NCI-H510A (cell line): ENCODE results near the gene ISG15.
"Not testable (repeated sequence)": the region's sequence is repeated elsewhere in the genome, so short reads cannot be mapped to it uniquely, and the experiment has no call there.

Experiments
- DNase-seq: peaks from one replicate; lab custom pipeline; 2025; lab: John Stamatoyannopoulos, UW

ISG15 gene

DNA sequence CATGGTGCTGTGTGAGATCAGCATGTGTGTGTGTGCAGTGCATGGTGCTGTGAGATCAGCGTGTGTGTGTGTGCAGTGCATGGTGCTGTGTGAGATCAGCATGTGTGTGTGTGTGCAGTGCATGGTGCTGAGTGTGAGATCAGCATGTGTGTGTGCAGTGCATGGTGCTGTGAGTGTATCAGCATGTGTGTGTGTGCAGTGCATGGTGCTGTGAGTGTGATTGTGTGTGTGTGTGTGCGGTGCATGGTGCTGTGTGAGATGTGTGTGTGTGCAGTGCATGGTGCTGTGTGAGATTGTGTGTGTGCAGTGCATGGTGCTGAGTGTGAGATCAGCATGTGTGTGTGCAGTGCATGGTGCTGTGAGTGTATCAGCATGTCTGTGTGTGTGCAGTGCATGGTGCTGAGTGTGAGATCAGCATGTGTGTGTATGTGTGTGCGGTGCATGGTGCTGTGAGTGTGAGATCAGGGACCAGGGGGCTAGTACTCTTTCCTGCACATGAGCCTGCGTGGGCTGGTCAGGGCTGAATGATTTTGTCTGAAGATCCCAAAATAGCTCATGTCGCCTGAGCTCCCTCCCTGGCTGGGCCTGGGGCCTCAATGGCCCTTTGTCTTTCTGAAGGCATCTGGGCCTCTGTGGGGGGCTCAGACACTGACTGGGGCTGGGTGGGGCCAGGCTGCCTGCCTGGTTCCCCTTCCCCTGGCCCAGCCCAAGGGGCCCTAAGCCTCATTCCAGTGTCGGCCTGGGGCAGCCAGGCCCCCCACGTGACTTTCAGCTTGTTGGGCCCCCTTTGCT, 17.8 kb downstream of the ISG15 start:
- DNase-seq, result not testable (repeated sequence)

DNA sequence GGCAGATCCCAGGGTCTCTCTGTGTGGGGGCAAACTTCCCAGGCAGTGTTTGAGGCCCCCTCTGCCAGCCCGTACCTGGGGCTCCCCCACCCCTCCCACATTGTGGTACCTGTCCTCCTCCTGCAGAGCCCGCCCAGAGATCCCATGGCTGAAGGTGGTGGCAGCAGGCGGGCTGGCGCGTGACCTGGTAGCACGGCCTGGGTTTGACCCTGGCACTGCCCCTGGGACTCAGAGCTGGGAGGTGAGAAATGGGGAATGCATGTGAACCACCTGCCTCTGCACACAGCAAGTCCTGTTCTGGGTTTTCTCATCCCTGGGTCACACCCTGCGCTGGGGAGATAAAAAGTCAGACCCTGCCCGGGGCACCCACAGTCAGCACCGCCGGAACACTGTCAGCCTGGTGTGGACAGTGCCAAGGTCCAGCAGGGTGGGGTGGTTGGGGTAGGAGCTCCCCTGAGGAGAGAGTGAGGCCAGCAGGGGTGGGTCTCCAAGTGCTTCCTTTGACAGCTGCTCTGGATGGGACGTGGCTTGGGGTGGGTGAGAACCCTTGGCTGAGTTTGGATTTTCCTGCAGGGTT, 18.4 kb downstream of the ISG15 start:
- DNase-seq, result no peak

DNA sequence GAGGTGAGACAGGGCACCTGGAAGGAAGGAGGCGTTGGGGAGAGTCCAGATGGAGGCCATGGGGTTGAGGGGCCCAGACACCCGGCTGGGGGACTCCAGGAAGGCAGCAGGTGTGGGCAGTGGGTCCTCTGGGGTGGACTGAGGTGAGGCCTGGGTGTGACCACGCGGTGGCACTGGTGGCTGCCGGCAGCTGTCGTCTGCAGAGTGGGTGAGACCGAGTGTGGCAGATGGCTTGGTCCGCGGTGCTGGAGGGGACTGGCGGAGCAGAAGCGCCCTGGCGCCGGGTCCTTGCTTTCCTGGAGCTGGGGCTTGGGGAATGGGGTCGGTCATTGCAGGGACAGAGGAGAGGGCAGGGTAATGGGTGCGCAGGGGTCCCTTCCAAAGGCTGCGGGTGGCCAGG, 19.1 kb downstream of the ISG15 start:
- peak; percentile 35 for DNase-seq

DNA sequence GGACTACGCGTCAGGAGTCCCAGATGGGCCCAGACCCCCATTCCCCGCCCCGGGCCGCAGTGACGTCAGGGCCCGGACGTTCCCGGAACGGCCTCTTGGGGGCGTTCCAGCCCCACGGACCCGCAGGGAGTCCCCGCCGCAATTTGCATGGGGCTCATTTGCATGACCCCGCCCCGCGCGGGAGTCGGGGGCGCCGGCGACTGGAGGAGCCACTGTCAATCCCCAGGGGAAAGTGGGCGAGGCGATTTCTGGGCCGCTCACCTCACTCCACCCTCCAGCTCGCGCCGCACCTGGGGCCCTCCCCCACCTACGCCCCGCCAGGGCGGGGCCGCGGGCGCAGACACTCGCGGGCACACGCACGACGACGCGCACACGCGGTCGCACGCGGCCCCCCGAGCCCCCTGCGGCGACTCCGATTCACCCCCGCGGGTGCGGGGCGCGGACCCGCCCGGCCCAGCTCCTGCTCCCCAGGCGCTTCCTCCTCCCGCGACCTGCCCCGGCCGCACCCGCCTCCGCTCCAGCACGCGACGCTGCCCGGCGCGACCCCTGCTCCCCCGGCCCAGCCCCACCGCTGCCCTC, 19.8 kb downstream of the ISG15 start:
- peak; percentile 97 for DNase-seq

DNA sequence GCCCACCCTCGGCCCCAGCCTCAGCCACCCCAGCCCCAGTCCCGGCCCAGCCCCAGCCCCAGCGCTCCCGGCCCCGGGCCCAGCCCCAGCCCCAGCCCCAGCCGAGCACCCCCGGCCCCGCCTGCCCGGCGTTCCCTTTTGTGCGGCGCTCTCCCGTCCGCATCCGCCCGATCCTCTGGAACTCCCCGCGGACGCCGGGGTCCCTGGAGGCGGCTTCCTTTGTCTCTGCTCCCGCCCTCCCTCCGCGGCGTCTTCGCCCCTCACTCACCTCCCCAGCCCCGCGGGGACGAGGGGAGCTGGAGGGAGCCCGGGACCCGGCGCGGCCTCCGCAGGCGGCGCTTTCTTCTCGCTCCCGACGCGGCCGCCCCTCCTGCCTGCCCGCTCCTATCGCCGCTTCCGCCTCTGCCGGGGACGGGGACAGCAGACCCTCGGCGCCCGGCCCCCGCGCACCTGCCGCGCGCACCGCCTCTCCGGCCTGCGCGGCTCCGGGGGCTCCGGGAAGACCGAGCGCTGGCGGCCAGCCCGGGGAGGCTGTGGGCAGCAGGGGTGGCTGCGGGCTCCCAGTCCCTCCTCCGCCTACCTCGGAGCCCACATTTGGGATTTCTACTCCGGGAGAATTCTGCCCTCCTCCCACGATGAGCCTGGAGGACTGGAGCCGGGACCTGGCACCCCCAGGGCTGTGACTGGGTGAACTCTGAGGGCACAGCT, 20.6 kb downstream of the ISG15 start:
- DNase-seq, result no peak

DNA sequence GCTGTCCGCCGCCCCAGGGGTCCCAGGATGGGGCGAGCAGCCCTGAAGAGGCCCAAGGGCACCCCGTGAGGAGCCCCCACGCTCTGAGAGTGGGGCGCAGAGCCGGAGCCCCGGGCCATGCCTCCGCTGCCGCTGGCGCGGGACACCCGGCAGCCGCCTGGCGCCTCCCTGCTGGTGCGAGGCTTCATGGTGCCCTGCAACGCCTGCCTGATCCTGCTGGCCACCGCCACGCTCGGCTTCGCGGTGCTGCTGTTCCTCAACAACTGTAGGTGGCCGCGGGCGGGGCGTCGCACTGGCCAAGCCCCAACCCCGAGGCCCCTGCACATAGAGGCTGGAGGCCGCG, 21.1 kb downstream of the ISG15 start:
- no peak for DNase-seq

DNA sequence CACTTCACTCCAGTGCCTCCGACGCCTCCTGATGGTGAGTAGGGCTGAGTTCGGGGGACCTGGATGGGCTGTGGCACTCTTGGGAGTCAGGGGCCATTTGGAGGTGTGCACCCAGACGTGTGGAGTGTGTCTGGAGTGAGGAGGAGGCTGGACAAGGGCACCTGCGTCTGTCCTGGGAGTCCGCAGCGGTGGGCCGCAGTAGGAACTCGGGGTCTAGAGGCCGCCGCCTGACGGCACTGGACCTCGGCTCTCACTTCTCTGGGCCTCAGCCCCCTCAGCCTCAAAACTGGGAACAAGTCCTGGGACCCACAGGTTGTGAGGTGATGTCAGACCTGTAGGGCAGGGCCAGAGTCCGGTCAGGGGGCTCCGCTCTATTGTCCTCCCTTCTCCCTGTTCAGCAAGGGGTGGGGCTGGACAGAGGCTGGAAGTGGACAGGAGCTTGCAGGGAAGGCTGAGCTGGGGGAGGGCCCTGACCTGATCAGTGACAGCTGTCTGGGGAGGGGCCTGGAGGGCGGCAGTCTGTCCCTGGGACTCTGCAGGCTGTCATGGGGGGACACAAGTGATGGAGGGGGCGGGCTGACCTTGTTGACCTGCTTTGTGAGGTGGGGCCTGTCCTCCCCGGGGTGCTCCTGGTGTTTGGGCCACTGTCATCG, 22.1 kb downstream of the ISG15 start:
- no peak for DNase-seq

DNA sequence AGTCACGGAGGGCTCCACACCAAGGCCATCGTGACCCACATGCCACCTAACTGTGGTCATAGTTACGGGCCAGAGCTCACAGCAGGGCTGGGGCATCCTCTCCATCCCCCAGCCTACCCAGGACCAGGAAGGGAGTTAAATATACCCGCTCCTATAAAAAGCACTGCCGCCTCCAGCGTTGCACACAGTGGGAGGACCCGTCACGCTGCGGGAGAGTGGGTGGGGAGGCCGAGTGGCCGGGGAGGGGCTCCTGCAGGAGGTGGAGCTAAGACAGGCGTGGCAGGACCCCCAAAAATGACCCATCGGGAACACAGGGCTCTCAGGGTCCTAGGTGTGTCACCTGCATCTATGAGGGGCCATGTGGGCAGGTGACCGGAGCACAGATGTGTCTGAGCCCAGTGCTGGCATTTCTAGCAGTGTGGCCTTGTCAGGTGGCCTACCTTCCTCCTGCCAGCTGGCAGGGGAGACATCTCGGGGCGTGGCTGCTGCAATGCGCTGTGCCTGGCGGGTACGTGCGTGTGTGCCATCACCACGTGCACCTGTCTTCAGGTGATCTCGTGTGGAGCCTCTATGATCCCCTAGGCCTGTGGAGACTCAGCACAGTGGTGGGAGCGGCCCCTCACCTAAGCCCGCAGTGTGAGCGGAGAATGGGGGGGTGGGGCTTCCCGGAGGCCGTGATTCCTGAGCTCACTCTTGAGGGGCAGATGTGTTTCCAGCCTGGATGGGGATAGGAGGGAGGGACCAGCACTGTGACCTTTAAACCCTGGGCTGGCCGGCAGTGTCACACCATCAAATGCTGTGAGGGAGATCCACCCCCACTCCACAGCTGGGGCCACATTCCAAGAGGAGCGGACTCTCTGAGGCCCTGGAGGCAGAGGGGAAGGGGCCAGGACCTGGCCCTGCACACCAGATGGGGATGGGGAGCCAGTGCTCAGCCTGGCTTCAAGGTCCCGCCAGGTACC, 24.4 kb downstream of the ISG15 start:
- DNase-seq, result no peak

DNA sequence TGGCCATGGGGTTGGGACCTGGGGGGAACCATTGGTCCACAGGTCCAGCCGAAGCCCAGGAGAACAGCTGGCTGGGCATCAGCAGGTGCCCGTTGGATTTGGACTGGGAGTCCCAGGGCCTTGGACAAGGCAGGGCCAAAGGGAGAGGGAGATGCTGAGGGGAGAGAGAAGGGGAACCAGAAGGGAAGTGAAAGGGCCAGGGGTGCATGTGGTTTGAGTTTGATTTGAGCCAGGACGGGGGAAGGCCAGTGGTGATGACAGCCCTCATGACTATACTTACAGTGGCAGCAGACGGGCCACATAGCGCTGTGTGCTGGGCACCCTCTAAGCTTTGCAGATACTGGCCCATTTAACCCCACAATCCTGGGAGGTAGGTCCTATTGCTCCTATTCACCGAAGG, 25.4 kb downstream of the ISG15 start:
- no peak for DNase-seq

DNA sequence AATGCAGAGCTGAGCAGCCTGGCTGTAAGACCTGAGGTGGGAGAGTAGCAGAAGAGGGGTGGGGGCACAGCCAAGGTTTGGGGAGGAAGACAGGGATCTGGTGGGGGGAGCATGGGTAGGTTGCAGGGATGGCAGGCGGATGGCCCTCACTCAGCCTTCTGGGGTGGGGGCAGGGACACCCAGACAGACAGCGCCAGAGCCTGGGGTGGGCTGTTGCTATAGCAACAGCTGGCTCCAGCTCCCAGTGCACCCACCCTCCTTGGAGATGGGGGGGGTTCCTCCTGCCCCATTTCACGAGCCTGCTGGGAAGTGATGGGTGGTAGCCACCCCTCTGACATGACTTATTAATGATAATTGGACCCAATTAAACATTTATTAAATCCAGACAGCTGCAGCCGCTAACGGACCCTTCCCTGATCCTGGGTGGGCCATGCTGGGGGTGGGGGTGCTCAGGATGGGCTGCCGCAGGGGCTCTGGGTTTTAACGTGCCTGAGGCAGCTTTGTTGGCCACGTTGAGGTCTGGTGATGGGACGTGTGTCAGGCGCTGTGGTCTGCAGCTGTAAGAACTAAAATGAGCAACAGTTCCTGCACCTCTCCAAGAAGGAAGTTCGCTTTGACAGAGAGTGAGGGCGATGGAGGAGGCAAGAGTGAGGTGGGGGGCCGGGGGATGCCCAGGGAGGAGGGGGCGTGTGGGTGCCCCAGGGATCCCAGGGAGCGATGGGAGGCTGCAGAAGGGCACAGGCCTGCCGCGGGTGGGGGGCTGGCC, 26.0 kb downstream of the ISG15 start:
- DNase-seq, result no peak

DNA sequence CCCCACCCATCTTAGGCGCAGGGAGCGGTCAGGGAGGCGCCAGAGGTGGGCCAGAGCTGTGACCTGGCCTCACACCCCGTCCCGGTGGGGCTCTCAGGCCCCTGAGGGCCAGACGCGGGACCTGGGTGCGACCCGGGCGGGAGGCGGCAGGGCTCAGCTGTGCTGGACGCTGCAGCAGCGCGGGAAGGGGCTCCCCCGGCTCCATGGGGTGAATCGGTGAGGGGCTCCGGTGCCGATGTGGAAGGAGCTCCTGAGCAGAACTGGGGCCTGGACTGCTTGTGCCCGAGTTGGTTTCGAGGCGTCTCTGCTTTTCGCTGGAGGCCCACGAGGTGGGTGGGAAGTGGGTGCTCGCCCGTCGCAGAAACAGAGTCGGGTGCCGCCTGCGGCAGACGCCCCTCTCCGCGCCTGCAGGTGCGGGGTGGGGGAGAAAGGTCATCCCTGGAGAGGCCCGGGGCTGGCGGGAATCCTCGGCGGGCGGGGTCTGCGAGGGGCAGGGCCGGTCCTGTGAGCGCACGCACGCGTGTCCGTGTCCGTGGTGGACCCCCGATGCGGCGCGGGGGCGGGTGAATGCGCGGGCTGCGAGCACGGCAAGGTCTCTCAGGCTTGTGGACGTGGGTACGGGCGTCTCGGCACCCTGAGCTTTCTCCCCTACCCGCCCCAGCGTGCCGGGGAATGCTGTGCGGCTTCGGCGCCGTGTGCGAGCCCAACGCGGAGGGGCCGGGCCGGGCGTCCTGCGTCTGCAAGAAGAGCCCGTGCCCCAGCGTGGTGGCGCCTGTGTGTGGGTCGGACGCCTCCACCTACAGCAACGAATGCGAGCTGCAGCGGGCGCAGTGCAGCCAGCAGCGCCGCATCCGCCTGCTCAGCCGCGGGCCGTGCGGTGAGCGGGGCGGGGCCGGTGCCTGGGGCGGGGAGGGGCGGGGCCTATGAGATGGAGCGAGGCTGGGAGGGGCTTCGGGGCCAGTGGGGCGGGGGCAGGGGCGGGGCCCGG, 27.0 kb downstream of the ISG15 start:
- peak; percentile 49 for DNase-seq

DNA sequence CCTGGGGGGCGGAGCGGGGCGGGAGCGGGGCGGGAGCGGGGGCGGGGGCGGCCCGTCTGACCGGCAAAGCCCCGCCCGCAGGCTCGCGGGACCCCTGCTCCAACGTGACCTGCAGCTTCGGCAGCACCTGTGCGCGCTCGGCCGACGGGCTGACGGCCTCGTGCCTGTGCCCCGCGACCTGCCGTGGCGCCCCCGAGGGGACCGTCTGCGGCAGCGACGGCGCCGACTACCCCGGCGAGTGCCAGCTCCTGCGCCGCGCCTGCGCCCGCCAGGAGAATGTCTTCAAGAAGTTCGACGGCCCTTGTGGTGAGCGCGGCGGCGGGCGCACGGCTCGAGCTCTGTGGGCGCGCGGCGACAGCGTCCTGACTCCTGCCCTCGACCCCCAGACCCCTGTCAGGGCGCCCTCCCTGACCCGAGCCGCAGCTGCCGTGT, 27.8 kb downstream of the ISG15 start:
- no peak for DNase-seq

DNA sequence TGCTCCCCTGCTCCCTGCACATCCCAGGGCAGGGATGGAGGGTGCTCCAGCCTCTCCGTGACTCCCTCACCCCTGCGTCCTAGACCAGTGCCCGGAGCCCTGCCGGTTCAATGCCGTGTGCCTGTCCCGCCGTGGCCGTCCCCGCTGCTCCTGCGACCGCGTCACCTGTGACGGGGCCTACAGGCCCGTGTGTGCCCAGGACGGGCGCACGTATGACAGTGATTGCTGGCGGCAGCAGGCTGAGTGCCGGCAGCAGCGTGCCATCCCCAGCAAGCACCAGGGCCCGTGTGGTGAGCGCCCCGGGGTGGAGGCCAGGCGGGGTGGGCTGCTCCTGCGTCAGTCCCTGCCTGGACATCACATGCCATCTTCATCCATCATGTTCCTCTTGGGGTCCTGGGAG, 28.6 kb downstream of the ISG15 start:
- DNase-seq, result no peak

DNA sequence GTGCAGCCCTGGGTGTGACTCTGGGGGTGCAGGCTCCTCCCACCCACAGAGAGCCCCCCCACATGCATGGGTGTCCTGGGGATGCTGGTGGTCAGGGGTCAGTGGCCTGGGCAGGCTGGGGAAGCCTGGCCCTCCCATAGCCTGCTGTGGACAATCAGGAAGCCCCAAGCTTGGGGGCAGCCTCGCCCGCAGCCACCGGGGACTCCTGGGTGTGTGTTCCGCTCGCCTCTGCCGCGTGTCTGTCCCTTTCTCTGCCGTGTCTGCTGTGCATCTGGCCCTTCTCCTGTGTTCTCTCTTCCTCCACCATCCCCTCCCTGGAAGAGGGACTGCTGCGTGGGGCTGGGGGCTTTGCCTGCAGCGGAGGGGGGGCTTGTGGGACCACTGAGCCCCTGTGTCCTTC, 29.5 kb downstream of the ISG15 start:
- DNase-seq, result no peak

DNA sequence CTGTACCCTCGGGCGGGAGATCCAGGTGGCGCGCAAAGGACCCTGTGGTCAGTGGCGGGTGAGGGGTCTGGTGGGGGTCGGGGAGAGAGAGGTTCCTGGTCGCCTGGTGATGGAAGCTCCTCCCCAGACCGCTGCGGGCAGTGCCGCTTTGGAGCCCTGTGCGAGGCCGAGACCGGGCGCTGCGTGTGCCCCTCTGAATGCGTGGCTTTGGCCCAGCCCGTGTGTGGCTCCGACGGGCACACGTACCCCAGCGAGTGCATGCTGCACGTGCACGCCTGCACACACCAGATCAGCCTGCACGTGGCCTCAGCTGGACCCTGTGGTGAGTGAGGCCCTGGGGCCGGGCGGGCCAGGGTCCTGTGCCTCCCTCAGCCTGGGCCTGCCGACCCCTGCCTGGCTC, 30.1 kb downstream of the ISG15 start:
- DNase-seq, result no peak

DNA sequence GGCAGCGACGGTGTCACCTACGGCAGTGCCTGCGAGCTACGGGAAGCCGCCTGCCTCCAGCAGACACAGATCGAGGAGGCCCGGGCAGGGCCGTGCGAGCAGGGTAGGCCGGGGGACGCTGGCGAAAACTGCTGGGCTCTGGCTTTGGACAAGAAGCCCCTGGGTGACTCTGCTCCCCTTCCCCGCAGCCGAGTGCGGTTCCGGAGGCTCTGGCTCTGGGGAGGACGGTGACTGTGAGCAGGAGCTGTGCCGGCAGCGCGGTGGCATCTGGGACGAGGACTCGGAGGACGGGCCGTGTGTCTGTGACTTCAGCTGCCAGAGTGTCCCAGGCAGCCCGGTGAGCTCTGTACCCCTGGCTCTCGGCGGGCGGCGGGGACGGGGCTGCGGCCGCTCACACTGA, 30.6 kb downstream of the ISG15 start:
- no peak for DNase-seq

DNA sequence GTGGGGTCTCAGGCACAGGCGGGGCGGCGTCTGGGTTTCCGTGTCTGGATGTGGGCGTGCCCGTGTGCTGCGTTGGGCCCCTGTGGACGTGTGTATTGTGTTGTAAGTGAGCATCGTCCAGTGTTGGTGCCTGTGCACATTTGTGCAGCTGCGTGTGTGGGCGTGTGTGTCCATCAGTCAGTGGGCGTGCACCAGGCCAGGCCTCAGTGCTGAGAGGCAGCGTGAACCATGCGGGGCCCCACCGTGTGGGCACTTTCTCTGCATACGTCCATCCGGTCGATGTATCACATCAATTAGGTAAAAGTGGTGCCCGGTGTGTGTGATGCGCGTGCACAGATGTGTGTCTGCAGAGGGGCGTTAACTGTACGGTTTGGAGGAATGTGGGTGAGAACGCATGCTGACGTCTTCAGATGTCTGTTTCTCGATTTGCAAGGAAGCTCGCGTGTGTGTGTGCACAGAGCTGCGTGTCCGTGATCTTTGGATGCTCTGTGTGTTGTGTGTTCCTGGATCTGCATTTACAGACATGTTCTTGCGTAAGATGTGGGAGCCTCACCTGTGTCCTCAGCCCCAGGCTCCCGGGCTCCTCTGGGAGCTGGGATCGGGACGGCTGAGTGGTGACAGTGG, 31.3 kb downstream of the ISG15 start:
- no peak for DNase-seq

DNA sequence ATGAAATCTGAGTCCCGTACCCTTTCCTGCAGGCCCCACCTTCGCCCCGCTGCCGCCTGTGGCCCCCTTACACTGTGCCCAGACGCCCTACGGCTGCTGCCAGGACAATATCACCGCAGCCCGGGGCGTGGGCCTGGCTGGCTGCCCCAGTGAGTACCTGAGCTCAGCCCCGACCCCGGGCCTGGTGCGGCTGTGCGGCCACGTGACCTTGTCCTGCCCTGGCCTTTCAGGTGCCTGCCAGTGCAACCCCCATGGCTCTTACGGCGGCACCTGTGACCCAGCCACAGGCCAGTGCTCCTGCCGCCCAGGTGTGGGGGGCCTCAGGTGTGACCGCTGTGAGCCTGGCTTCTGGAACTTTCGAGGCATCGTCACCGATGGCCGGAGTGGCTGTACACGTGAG, 31.8 kb downstream of the ISG15 start:
- DNase-seq, result no peak

DNA sequence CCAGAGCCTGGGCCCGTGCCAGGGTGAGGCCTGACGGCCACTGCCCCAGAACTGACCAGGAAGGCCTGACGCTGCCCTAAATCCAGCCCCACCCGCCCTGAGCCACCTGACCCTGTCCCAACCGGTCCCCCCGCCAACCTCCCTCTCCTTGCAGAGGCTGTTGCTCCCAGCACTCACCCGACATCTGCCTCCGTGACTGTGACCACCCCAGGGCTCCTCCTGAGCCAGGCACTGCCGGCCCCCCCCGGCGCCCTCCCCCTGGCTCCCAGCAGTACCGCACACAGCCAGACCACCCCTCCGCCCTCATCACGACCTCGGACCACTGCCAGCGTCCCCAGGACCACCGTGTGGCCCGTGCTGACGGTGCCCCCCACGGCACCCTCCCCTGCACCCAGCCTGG, 32.9 kb downstream of the ISG15 start:
- no peak for DNase-seq
